ENCODE results near the gene ERVFRD-1. TPM values are rescaled to one million over a fixed set of nuclear protein-coding genes. Genes with fewer than 3 reads are reported as not detected.

ERVFRD-1 gene
- total and polyA plus RNA-seq, 2 donors (not counting 3 experiments of a cell fraction or from before 2014, with no cell fraction given): not detected

- H3K9ac ChIP-seq (replicated peaks; ENCODE audit: extremely low read depth, insufficient read depth, low read length): no peak overlapping the region
- no peak overlapping the region for H3K4me3 ChIP-seq (replicated peaks in 1 of 3; ENCODE audit: insufficient read depth in 1 of 3, low read depth in 1 of 3, low read length in 3 of 3)
- H4K20me1 ChIP-seq (replicated peaks; ENCODE audit: control insufficient read depth, extremely low read depth, insufficient read depth, low read length): no peaks in the 10 kb centered on the region
- FAIRE-seq (no peak), DNase-seq (ENCODE audit: low read depth, low spot score) (no peak)
- H3K79me2 ChIP-seq (ENCODE audit: control insufficient read depth, insufficient read depth, low read length): no peaks in the 10 kb centered on the region
- H3K27me3 ChIP-seq (ENCODE audit: control insufficient read depth in 2 of 2, insufficient read depth in 2 of 2, low read length in 2 of 2): no peaks in the 10 kb centered on the region
- intact Hi-C loops (cut with micrococcal nuclease) (no loop called here), dilution Hi-C loops (cut with MboI; ENCODE audit: extremely low pct_ligation_motif_present, low sequenced_read_pairs) (loop anchor here (25.0 kb wide), 1 partner anchor 348 kb away; no protein-coding TSS in a partner anchor)
- H3K36me3 ChIP-seq (ENCODE audit: control insufficient read depth in 2 of 2, extremely low read depth in 1 of 2, insufficient read depth in 2 of 2, low read length in 2 of 2): peaks cover 4 to 12% of the 10 kb centered on the region in 2 experiments
- H2AFZ ChIP-seq (ENCODE audit: low read depth, low read length): no peak overlapping the region
- H3K4me1 ChIP-seq (ENCODE audit: control insufficient read depth, extremely low read depth, insufficient read depth, low read length): no peaks in the 10 kb centered on the region
- H3K4me2 ChIP-seq (ENCODE audit: insufficient read depth, low read length): no peak overlapping the region
- H3K9me1 ChIP-seq (replicated peaks; ENCODE audit: control insufficient read depth, extremely low read depth, insufficient read depth, low read length): no peaks in the 10 kb centered on the region
- TF ChIP-seq, protein P1, sequence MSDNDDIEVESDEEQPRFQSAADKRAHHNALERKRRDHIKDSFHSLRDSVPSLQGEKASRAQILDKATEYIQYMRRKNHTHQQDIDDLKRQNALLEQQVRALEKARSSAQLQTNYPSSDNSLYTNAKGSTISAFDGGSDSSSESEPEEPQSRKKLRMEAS (IDR thresholded peaks at IDR 0.05; ENCODE audit: insufficient read depth, insufficient read length): no peak
- TF ChIP-seq EZH2 (IDR thresholded peaks at IDR 0.05; ENCODE audit: borderline replicate concordance, low read depth, low read length, severe bottlenecking) (no peak), CTCF (IDR thresholded peaks at IDR 0.05; ENCODE audit: extremely low read depth in 1 of 2, insufficient read depth in 1 of 2, low read depth in 1 of 2, low read length in 2 of 2) (no peak), POLR2AphosphoS5 (IDR thresholded peaks at IDR 0.05; ENCODE audit: insufficient read depth, low read depth, low read length) (no peak), GATA2 (IDR thresholded peaks at IDR 0.05; ENCODE audit: insufficient read depth, insufficient read length, low read depth, low read length) (no peak), FOS (IDR thresholded peaks at IDR 0.05; ENCODE audit: borderline replicate concordance, insufficient read depth, low read length) (no peak), POLR2A (IDR thresholded peaks at IDR 0.05; ENCODE audit: low read depth, low read length) (no peak), MYC (IDR thresholded peaks at IDR 0.05; ENCODE audit: low read depth, low read length) (no peak), JUN (IDR thresholded peaks at IDR 0.05; ENCODE audit: borderline replicate concordance, insufficient read depth, insufficient read length, low read depth) (no peak)
- H3K27ac ChIP-seq (ENCODE audit: insufficient read depth, low read depth, low read length): no peak overlapping the region
- BruUV-seq (replicated peaks): no TSS peak
- CTCF ChIA-PET: no interaction called here
- no peaks in the 10 kb centered on the region for H3K9me3 ChIP-seq (replicated peaks; ENCODE audit: control insufficient read depth, insufficient read depth, low read length)
- POLR2A ChIA-PET: no interaction called here
Measured at GRCh38 chr6:11139051-11139960, 27.8 kb upstream of the ERVFRD-1 start.
